Prostate gland (tissue), 2 donors: ENCODE data around the gene PFKFB3.

Experiments
- CTCF ChIP-seq, 4 experiments: fragments of 200-600 bp in 2 of 4; fragments of 450-650 bp in 2 of 4; sonication (generic) in 2 of 4; IDR thresholded peaks; 1 replicate in 3 of 4; 2 replicates in 1 of 4; pipeline ENCODE4 v1.5.1; 2016 to 2019; ENCODE audit warnings: antibody characterized with exemption in 4 of 4, mild to moderate bottlenecking in 2 of 4, moderate library complexity in 2 of 4
- POLR2AphosphoS5 ChIP-seq: sonication (generic); formaldehyde crosslinking; IDR thresholded peaks from one replicate; pipeline ENCODE4 v1.6.1; 2017; ENCODE audit warnings: antibody characterized with exemption

- no peak for TF ChIP-seq CTCF (IDR thresholded peaks at IDR 0.05)
- TF ChIP-seq POLR2AphosphoS5: no peak
Measured at GRCh38 chr10:6215241-6215640, 12.5 kb downstream of the PFKFB3 start.
